Ovary (tissue), 3 donors: ENCODE measurements around the gene PAFAH1B2.

Experiments
- CTCF ChIP-seq, 3 donors: fragments of 450-650 bp in 2 of 3; fragments of 200-600 bp in 1 of 3; IDR thresholded peaks; one replicate each; pipeline versions ENCODE4 v1.5.1 to v1.8.0; 2016 to 2022; ENCODE audit warnings: antibody characterized with exemption in 3 of 3, mild to moderate bottlenecking in 1 of 3
- EP300 ChIP-seq: sonication (generic); formaldehyde crosslinking; IDR thresholded peaks from one replicate; pipeline ENCODE4 v1.6.1; 2017; ENCODE audit warnings: antibody characterized with exemption
- POLR2A ChIP-seq: fragments of 450-650 bp; IDR thresholded peaks from one replicate; pipeline ENCODE4 v1.6.1; 2017; ENCODE audit warnings: antibody characterized with exemption, mild to moderate bottlenecking, moderate library complexity
- donor health status: DM: no; HTN: no; CAD: no.

GRCh38 chr11:117219995-117220394 is 75.9 kb downstream of the PAFAH1B2 start:
- TF ChIP-seq CTCF (IDR thresholded peaks at IDR 0.05), result no peak
- TF ChIP-seq POLR2A, result no peak
- no peak for TF ChIP-seq EP300
